H54 (cell line): ENCODE measurements around the gene AP3M1.
A peak's percentile ranks its signal among the peaks of the same experiment; 100 is the strongest.
"Not testable (repeated sequence)": the region's sequence is repeated elsewhere in the genome, so short reads cannot be mapped to it uniquely, and the experiment has no call there.

Experiments used
- DNase-seq: peaks from one replicate; pipeline ENCODE4 v3.0.0; 2011; ENCODE audit warnings: low spot score, mixed read lengths; ENCODE audit not compliant: insufficient read length
- FAIRE-seq: peaks from 3 replicates; lab custom pipeline; 2011; peaks lifted over from hg19 to GRCh38; lab: Jason Lieb, UNC
- POLR2A ChIP-seq: IDR thresholded peaks from 2 replicates; pipeline ENCODE4 v1.6.1; 2011; ENCODE audit warnings: low read depth, mild to moderate bottlenecking, low read length

AP3M1 gene, protein sequence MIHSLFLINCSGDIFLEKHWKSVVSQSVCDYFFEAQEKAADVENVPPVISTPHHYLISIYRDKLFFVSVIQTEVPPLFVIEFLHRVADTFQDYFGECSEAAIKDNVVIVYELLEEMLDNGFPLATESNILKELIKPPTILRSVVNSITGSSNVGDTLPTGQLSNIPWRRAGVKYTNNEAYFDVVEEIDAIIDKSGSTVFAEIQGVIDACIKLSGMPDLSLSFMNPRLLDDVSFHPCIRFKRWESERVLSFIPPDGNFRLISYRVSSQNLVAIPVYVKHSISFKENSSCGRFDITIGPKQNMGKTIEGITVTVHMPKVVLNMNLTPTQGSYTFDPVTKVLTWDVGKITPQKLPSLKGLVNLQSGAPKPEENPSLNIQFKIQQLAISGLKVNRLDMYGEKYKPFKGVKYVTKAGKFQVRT

DNA sequence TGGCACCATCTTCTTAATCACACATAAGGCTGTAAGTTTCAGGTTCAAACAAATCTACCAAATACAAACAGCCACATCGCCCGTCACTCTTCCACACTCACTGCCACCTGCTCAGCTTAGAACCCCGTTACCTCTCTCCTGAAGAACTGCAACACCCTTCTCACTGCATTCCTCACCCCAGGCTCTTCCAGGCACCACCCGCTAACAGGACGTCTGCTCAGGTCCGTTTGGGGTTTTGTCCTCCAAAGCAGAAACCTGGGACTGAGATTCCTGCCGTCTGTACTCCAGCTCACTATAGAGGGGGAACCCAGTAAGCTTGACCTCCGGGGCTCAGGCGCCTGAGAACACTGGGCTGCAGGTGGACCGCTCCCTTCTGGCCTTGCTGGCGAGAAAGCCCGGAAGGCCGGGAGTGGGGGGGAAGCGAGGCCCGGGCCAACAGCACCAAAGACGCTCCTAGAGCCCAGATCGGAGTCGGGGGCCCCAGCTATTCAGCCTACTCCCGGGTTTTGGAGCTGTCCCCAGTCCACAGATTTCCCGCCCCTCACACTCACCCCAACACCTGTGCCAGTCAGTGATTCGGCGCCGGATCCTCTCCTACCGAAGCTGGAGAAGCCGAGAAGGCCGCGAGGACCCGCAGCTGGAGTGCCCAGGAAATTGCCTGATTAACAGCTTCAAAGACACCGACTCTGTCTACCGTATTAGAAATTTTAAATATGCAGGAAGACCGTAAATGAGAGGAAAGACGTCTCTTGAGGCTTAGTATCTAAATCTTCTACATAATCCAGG lies at the start of gene AP3M1:
AP3M1 (minus strand) TSS at position 625 of the 786 bp plus-strand sequence. CDS start 12,449 bp downstream, outside the sequence.
- peak; percentile 87 for DNase-seq
- peak; percentile 42; the same call in 1 of the 2 replicates for TF ChIP-seq POLR2A
- peak; percentile 53 for FAIRE-seq

DNA sequence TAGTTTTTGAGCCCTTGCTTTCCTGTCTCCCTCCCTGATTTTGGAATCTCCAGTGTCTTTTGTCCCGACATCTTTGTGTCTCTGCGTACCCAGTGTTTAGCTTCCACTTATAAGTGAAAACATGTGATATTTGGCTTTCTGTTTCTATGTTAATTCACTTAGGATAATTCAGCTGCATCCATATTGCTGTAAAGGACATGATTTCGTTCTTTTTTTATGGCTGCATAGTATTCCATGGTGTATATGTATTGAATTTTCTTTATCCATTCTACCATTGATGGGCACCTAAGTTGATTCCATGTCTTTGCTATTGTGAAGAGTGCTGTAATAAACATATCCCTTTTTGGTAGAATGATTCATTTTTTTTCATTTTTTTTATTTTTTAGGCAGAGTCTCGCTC lies 48.7 kb upstream of the AP3M1 start:
- no peak for TF ChIP-seq POLR2A
- DNase-seq: no peak
- FAIRE-seq: no peak

DNA sequence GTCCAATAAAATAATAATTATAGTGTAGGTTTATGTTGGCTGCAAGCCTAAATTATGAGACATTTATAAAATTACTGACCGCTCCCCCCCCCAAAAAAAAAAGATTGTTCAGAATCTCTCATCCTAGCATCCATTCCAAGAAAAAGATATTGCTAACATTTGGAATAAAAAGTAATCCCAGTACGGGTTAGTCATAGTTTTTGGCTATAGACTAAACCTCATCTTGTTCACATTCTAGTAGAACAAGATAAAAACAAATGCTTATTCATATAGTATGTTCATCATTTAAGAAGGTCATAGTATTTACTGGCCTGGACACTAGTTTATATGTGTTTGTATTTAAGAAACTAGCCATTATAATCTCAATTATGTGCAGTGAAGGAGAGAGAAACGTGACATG lies 44.4 kb upstream of the AP3M1 start:
- peak; percentile 69 for FAIRE-seq
- DNase-seq: no peak
- no peak for TF ChIP-seq POLR2A

DNA sequence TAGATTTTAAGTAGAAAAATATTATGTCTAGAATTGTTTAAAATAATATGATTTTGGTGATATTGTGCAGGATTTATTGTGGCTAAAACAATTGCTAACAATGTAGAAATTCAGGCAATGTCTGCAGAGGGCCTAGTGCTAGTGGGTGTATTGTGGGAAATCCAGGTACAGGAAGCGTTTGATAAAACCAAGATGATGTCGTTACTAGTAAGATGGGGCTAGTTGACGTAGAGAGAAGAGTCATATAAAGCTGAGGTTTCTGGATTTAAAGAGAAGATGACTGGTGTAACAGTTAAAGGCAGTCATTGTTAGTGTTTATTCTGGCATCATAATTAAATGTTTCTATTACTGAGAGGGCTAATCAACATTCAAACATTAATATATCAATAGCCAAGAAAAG lies 43.9 kb upstream of the AP3M1 start:
- peak; percentile 48 for FAIRE-seq
- no peak for DNase-seq
- no peak for TF ChIP-seq POLR2A

GRCh38 chr10:74190494-74190893 lies 39.9 kb upstream of the AP3M1 start:
- no peak for DNase-seq
- no peak for FAIRE-seq
- TF ChIP-seq POLR2A: no peak

DNA sequence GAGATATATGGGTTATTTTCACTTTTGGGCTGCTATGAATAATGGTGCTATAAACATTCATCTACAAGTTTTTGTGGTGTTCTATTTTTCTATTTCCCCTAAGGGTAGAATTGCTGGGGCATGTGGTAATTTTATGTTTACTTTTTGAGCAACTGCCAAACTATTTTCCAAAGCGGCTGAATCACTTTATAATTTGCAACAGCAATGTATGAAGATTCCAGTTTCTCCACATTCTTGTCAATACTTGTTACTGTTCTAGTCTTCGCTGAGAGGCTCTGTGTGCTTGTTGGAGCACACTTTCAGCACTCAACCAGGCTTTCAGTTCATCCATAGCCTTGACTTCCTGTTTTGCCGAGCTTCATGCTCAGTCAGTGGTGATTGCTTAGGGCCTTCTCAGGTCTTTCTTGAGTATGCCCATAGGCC lies 39.4 kb upstream of the AP3M1 start:
- DNase-seq (no peak), FAIRE-seq (peak; percentile 100)
- no peak for TF ChIP-seq POLR2A

DNA sequence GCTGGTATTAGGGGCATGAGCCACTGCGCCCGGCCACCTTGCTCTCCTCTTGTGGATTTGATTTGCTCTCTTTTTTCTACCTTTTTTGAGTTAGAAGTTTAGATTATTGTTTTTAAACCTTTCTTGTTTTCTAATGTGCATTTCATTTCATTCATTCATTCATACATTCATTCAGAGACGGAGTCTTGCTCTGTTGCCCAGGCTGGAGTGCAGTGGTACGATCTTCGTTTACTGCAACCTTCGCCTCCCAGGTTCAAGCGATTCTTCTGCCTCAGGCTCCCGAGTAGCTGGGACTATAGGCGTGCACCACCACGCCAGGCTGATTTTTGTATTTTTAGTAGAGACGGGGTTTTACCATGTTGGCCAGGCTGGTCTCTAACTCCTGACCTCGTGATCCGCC lies 38.0 kb upstream of the AP3M1 start:
- peak; percentile 38 for FAIRE-seq
- DNase-seq: not testable (repeated sequence)

DNA sequence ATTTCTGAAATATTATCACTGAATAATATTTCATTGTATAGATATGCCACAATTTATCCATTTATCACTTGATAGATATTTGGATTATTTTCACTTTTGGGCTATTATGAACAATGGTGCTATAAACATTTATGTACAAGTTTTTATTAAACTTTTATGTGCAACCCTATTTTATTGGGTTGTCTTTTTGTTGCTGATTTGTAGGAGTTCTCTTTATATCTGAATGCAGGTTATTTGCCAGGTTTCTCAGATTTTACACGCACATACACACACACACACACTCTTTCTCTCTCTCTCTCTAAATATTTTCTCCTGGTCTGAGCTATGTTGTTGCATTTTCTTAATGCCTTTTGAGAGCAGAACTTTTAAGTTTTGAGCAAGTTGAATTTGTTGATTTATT lies 36.6 kb upstream of the AP3M1 start:
- no peak for TF ChIP-seq POLR2A
- DNase-seq (no peak), FAIRE-seq (peak; percentile 65)

- no peak for FAIRE-seq
- TF ChIP-seq POLR2A: no peak
- DNase-seq: no peak
Observed at GRCh38 chr10:74186678-74187077, 36.0 kb upstream of the AP3M1 start.

DNA sequence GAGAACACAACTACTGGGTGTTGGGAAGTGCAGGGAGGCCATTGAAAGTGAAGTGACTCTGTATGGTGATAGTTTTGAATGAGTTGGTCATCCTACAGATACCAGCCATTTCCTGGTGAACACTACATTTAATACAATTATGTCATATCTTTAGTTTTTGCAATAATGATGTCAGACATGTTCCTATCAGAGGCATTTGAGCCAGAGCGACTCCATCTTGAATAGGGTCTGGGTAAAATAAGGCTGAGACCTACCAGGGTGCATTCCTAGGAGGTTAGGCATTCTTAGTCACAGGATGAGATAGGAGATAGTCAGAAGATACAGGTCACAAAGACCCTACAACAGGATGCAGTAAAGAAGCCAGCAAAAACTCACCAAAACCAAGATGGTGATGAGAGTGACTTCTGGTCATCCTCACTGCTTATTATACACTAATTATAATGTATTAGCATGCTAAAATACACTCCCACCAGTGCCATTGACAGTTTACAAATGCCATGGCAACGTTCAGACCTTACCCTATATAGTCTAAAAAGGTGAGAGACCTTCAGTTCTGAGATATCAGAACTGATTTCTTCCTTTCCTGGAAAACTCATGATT lies 28.6 kb upstream of the AP3M1 start:
- FAIRE-seq: no peak
- no peak for DNase-seq
- no peak for TF ChIP-seq POLR2A

- FAIRE-seq: no peak
- no peak for TF ChIP-seq POLR2A
- no peak for DNase-seq
Observed at GRCh38 chr10:74178042-74178791, 27.6 kb upstream of the AP3M1 start.

- DNase-seq (peak; percentile 47), FAIRE-seq (peak; percentile 53)
- TF ChIP-seq POLR2A: no peak
Observed at GRCh38 chr10:74177140-74177677, 26.6 kb upstream of the AP3M1 start.
